HepG2 (cell line): ENCODE measurements around the gene MAPK11. TPM values are rescaled to one million over a fixed set of nuclear protein-coding genes. Genes with fewer than 3 reads are reported as not detected.

ENCODE experiments used
- ATAC-seq: fragments of 200-7000 bp; cut with Tn5 transposase; 3 replicates; pipeline ENCODE4 v1.9.1; 2020; ENCODE audit warnings: mild to moderate bottlenecking, moderate library complexity
- BruUV-seq: library from RNA; stranded (reverse); fragments of 400-500 nt; replicated peaks from 2 replicates; lab custom pipeline; 2021; lab: Mats Ljungman, UMichigan
- CTCF ChIA-PET: fragments of 300-600 bp; formaldehyde crosslinking; extraction: SDS; loops from one replicate; lab custom pipeline; 2021; ENCODE audit warnings: low total read pairs, inconsistent platforms, low intra/inter-chr PET ratio; lab: Yijun Ruan, JAX
- POLR2A ChIA-PET: fragments of 350-600 bp; sonication (Branson Sonifier 250); formaldehyde crosslinking; loops from one replicate; lab custom pipeline; 2020; ENCODE audit warnings: antibody characterized with exemption, inconsistent platforms; lab: Yijun Ruan, JAX
- DNase-seq: peaks from one replicate; pipeline ENCODE4 v3.0.0-alpha.2; 2015; ENCODE audit warnings: low spot score
- FAIRE-seq: peaks from 3 replicates; lab custom pipeline; 2011; peaks lifted over from hg19 to GRCh38; lab: Jason Lieb, UNC
- H2AFZ ChIP-seq: one replicate; pipeline ENCODE4 v1.6.1; 2011; ENCODE audit warnings: low read length, inconsistent platforms
- H3K27ac ChIP-seq: fragments of 300-600 bp; 3 replicates; pipeline ENCODE4 v1.8.0; 2011; ENCODE audit warnings: mixed run types, mild to moderate bottlenecking, mixed read lengths, low read length, inconsistent platforms; ENCODE audit not compliant: insufficient read depth; ENCODE audit errors: extremely low read length
- H3K27me3 ChIP-seq, 2 experiments: fragments of 200-600 bp in 1 of 2; 2 replicates in 1 of 2; 3 replicates in 1 of 2; pipeline versions ENCODE4 v1.6.0 to v1.8.0; 2011; ENCODE audit warnings: low read length in 2 of 2, mild to moderate bottlenecking in 2 of 2, moderate library complexity in 2 of 2, inconsistent platforms in 1 of 2; ENCODE audit not compliant: insufficient read depth in 2 of 2, control insufficient read depth in 1 of 2
- H3K36me3 ChIP-seq, 2 experiments: fragments of 200-600 bp in 1 of 2; replicated peaks in 1 of 2; 2 replicates in 1 of 2; 3 replicates in 1 of 2; pipeline versions ENCODE4 v1.5.1 to v1.8.0; 2011; ENCODE audit warnings: low read length in 2 of 2, inconsistent platforms in 1 of 2; ENCODE audit not compliant: insufficient read depth in 2 of 2, control insufficient read depth in 1 of 2
- H3K4me1 ChIP-seq: 2 replicates; pipeline ENCODE4 v1.5.1; 2012; ENCODE audit warnings: low read length, inconsistent platforms; ENCODE audit not compliant: insufficient read depth
- H3K4me2 ChIP-seq: 2 replicates; pipeline ENCODE4 v1.6.0; 2011; ENCODE audit warnings: low read depth, low read length, inconsistent platforms
- H3K4me3 ChIP-seq, 3 experiments: fragments of 200-600 bp in 1 of 3; sonication (generic), shearing (Covaris generic) in 1 of 3; replicated peaks in 1 of 3; 2 replicates each; pipeline ENCODE4 v1.5.1; 2011 to 2016; ENCODE audit warnings: low read length in 3 of 3, inconsistent platforms in 2 of 3, low read depth in 2 of 3, mild to moderate bottlenecking in 2 of 3, control low read depth in 1 of 3, mixed read lengths in 1 of 3; ENCODE audit not compliant: insufficient read depth in 1 of 3
- H3K79me2 ChIP-seq: one replicate; pipeline ENCODE4 v1.6.1; 2011; ENCODE audit warnings: low read length, inconsistent platforms; ENCODE audit not compliant: insufficient read depth
- H3K9ac ChIP-seq: 2 replicates; pipeline ENCODE4 v1.6.0; 2011; ENCODE audit warnings: mild to moderate bottlenecking, low read depth, low read length, inconsistent platforms; ENCODE audit not compliant: insufficient read depth
- H3K9me3 ChIP-seq: 2 replicates; pipeline ENCODE4 v1.5.1; 2012; ENCODE audit warnings: mild to moderate bottlenecking, low read length
- H4K20me1 ChIP-seq: 2 replicates; pipeline ENCODE4 v1.6.0; 2011; ENCODE audit warnings: inconsistent platforms, mild to moderate bottlenecking, low read length, moderate library complexity; ENCODE audit not compliant: insufficient read depth
- ATRX ChIP-seq: sonication (generic); formaldehyde crosslinking; IDR thresholded peaks from 2 replicates; pipeline ENCODE4 v1.4.0; 2020; ENCODE audit warnings: missing genetic modification reagents, borderline replicate concordance
- FOXM1 ChIP-seq: sonication (generic); formaldehyde crosslinking; IDR thresholded peaks from 2 replicates; pipeline ENCODE4 v1.5.0; 2020; ENCODE audit warnings: missing genetic modification reagents
- HINFP ChIP-seq: sonication (generic); formaldehyde crosslinking; IDR thresholded peaks from 2 replicates; pipeline ENCODE4 v1.4.0; 2020; ENCODE audit warnings: low read depth, mild to moderate bottlenecking, missing genetic modification reagents
- HNRNPL ChIP-seq: fragments of 200-400 bp; formaldehyde crosslinking; IDR thresholded peaks from 2 replicates; pipeline ENCODE4 v1.6.1; 2017; ENCODE audit warnings: mild to moderate bottlenecking, low read depth, low read length
- KDM5A ChIP-seq: fragments of 200-600 bp; sonication (generic); IDR thresholded peaks from 2 replicates; pipeline ENCODE4 v1.7.0; 2018; ENCODE audit warnings: antibody characterized with exemption, mild to moderate bottlenecking, low read length, borderline replicate concordance
- MXD3 ChIP-seq: IDR thresholded peaks from 2 replicates; pipeline ENCODE4 v1.6.1; 2016; ENCODE audit warnings: mild to moderate bottlenecking, missing biosample characterization, missing genetic modification reagents
- PATZ1 ChIP-seq: sonication (generic); formaldehyde crosslinking; IDR thresholded peaks from 2 replicates; pipeline ENCODE4 v1.4.0; 2020; ENCODE audit warnings: missing genetic modification reagents
- ZFX ChIP-seq: sonication (generic); formaldehyde crosslinking; IDR thresholded peaks from 2 replicates; pipeline ENCODE4 v1.4.0; 2020; ENCODE audit warnings: mild to moderate bottlenecking, low read depth, missing genetic modification reagents, moderate library complexity
- ZFY ChIP-seq: sonication (generic); formaldehyde crosslinking; IDR thresholded peaks from 2 replicates; pipeline ENCODE4 v1.4.0; 2020; ENCODE audit warnings: missing genetic modification reagents
- ZMYM4 ChIP-seq: sonication (generic); formaldehyde crosslinking; IDR thresholded peaks from 2 replicates; pipeline ENCODE4 v1.8.1; 2023; ENCODE audit warnings: mild to moderate bottlenecking, missing genetic modification reagents
- ZNF142 ChIP-seq: sonication (generic); formaldehyde crosslinking; IDR thresholded peaks from 2 replicates; pipeline ENCODE4 v1.4.0; 2020; ENCODE audit warnings: missing genetic modification reagents
- ZNF572 ChIP-seq: sonication (generic); formaldehyde crosslinking; IDR thresholded peaks from 2 replicates; pipeline ENCODE4 v1.5.1; 2020; ENCODE audit warnings: mild to moderate bottlenecking, missing genetic modification reagents
- ZNF746 ChIP-seq: sonication (generic); formaldehyde crosslinking; IDR thresholded peaks from 2 replicates; pipeline ENCODE4 v1.8.0; 2022; ENCODE audit warnings: mild to moderate bottlenecking, missing genetic modification reagents
- WGBS: methylation state at CpG from one replicate; pipeline ENCODE4 v1.1.6; 2017; ENCODE audit warnings: low lambda C conversion rate; 5-methylcytosine and 5-hydroxymethylcytosine counted together
- in situ Hi-C: cut with HindIII; loops from 2 replicates; pipeline ENCODE4 v1.10.0; 2017; ENCODE audit warnings: low pct_unique_long_range_greater_than_20kb; ENCODE audit not compliant: extremely low pct_ligation_motif_present
- intact Hi-C: fragments of 100-400 bp; cut with micrococcal nuclease; formaldehyde crosslinking; loops from one replicate; pipeline ENCODE4 v1.10.0; 2022; ENCODE audit not compliant: unreplicated experiment
- polyA plus RNA-seq, 8 experiments: library from polyadenylated mRNA; depleted of rRNA in 3 of 8; stranded (reverse) in 7 of 8; unstranded in 1 of 8; fragments of >200 nt; fragmentation: Illumina TruSeq in 4 of 8; extraction: Trizol in 4 of 8; gene quantifications; 2 replicates each; pipeline versions ENCODE4 v1.2.1 to v1.2.3, GENCODE V29; 2011 to 2016; ENCODE audit warnings: low read depth in 4 of 8, missing spikeins in 1 of 8, mixed read lengths in 1 of 8; ENCODE audit not compliant: insufficient read depth in 1 of 8
- total RNA-seq, 5 experiments: library from RNA; depleted of rRNA; stranded (reverse); fragments of >200 nt; fragmentation: Illumina TruSeq; extraction: Trizol; gene quantifications; 2 replicates each; pipeline ENCODE4 v1.2.3, GENCODE V29; 2016; ENCODE audit warnings: low read depth in 1 of 5

Gene MAPK11
- total and polyA plus RNA-seq, 2 of the 13 experiments (the other 11 are each of a cell fraction or from before 2014, with no cell fraction given) = 0.15 to 0.17 TPM

GRCh38 chr22:50308986-50309600 is 38.9 kb upstream of the MAPK11 start:
- intact Hi-C loops = loop anchor here (1.0 to 2.0 kb wide), 3 partner anchors 12 to 16 kb away; no protein-coding TSS in a partner anchor
- POLR2A ChIA-PET = interaction anchor here (1.1 to 3.8 kb wide), 6 partner anchors 11 to 58 kb away, joined by 3 to 27 read pairs (median 5); partner anchors contain the start of gene HDAC10
- 0 out of 2 replicates have a peak, but pooled peaks have one; percentile 30 for TF ChIP-seq ZNF572 (CRISPR knock-in tag)
- TF ChIP-seq MXD3 (CRISPR knock-in tag) = 0 out of 2 replicates have a peak, but pooled peaks have one; percentile 22
- 0 out of 2 replicates have a peak, but pooled peaks have one; percentile 55 for TF ChIP-seq HNRNPL
- TF ChIP-seq HINFP (CRISPR knock-in tag) = no peak
- TF ChIP-seq ZFY (CRISPR knock-in tag) = peak; percentile 40; the same call in 1 of the 2 replicates
- 0 out of 2 replicates have a peak, but pooled peaks have one; percentile 8 for TF ChIP-seq ZMYM4 (CRISPR knock-in tag)
- TF ChIP-seq ATRX (CRISPR knock-in tag) = no peak
- TF ChIP-seq ZFX (CRISPR knock-in tag) = peak; percentile 57
- no peak for TF ChIP-seq ZNF142 (CRISPR knock-in tag)
- TF ChIP-seq FOXM1 (CRISPR knock-in tag) = no peak
- TF ChIP-seq ZNF746 (CRISPR knock-in tag) = 0 out of 2 replicates have a peak, but pooled peaks have one; percentile 13
- TF ChIP-seq KDM5A = no peak
- TF ChIP-seq PATZ1 (CRISPR knock-in tag) = peak; percentile 78

More at GRCh38 chr22:50308986-50309600, 38.9 kb upstream of the MAPK11 start:
- Histone ChIP-seq H3K27ac (peak overlapping the region; percentile 58), H3K9ac (peak overlapping the region; percentile 26), H2AFZ (no peak overlapping the region), H3K9me3 (no peaks in the 10 kb centered on the region), H4K20me1 (no peaks in the 10 kb centered on the region), H3K27me3 (no peaks in the 10 kb centered on the region), H3K79me2 (peaks cover 27% of the 10 kb centered on the region), H3K4me2 (peak overlapping the region; percentile 81), H3K4me3 (peak overlapping the region in 2 of 3 experiments; percentile 3 to 67; a peak in 1 of 6 replicates), H3K4me1 (peaks cover 74% of the 10 kb centered on the region), H3K36me3 (peaks cover 0 to 2% of the 10 kb centered on the region in 2 experiments; a peak in 1 of 5 replicates)
- in situ Hi-C loops = no loop called here
- peak; percentile 23 for ATAC-seq
- no peak for DNase-seq
- no peak for FAIRE-seq
- WGBS = 5% methylated on average over 3 of the region's 9 CpGs
- CTCF ChIA-PET = interaction anchor here (1.9 kb wide), 1 partner anchor 33 kb away, joined by 12 read pairs; no protein-coding TSS in a partner anchor
- BruUV-seq = no TSS peak
